HepG2 (cell line): ENCODE results near the gene LBX2. TPM values are rescaled to one million over a fixed set of nuclear protein-coding genes. Genes with fewer than 3 reads are reported as not detected.
A peak's percentile ranks its signal among the peaks of the same experiment; 100 is the strongest.

Experiments used
- ARID5B ChIP-seq: IDR thresholded peaks from 2 replicates; pipeline ENCODE4 v1.4.0; 2020; ENCODE audit warnings: mild to moderate bottlenecking, missing genetic modification reagents
- FOXK2 ChIP-seq: fragments of 450-650 bp; IDR thresholded peaks from 2 replicates; pipeline ENCODE4 v1.6.1; 2016
- GATAD1 ChIP-seq: IDR thresholded peaks from 2 replicates; pipeline ENCODE4 v1.6.1; 2016; ENCODE audit warnings: missing genetic modification reagents, missing compliant biosample characterization
- KLF12 ChIP-seq: sonication (generic); formaldehyde crosslinking; IDR thresholded peaks from 2 replicates; pipeline ENCODE4 v1.4.0; 2020; ENCODE audit warnings: missing genetic modification reagents, borderline replicate concordance
- MXD4 ChIP-seq: IDR thresholded peaks from 2 replicates; pipeline ENCODE4 v1.6.1; 2016; ENCODE audit warnings: mild to moderate bottlenecking, missing biosample characterization, missing genetic modification reagents
- PHF21A ChIP-seq: sonication (generic); formaldehyde crosslinking; IDR thresholded peaks from 2 replicates; pipeline ENCODE4 v1.5.0; 2020; ENCODE audit warnings: mild to moderate bottlenecking, missing genetic modification reagents
- SMAD1 ChIP-seq: sonication (generic); formaldehyde crosslinking; IDR thresholded peaks from 2 replicates; pipeline ENCODE4 v1.4.0; 2020; ENCODE audit warnings: missing genetic modification reagents, low read depth, mild to moderate bottlenecking, borderline replicate concordance
- TARDBP ChIP-seq: sonication (generic); formaldehyde crosslinking; IDR thresholded peaks from 2 replicates; pipeline ENCODE4 v1.8.0; 2022; ENCODE audit warnings: mild to moderate bottlenecking, missing genetic modification reagents
- TFE3 ChIP-seq: IDR thresholded peaks from 2 replicates; pipeline ENCODE4 v1.6.1; 2016
- ZMYM4 ChIP-seq: sonication (generic); formaldehyde crosslinking; IDR thresholded peaks from 2 replicates; pipeline ENCODE4 v1.8.1; 2023; ENCODE audit warnings: mild to moderate bottlenecking, missing genetic modification reagents
- ZNF562 ChIP-seq: sonication (generic); formaldehyde crosslinking; IDR thresholded peaks from 2 replicates; pipeline ENCODE4 v1.8.0; 2022; ENCODE audit warnings: missing genetic modification reagents, borderline replicate concordance
- ZNF577 ChIP-seq: sonication (generic); formaldehyde crosslinking; IDR thresholded peaks from 2 replicates; pipeline ENCODE4 v1.4.0; 2020; ENCODE audit warnings: mild to moderate bottlenecking, low read depth, missing genetic modification reagents, borderline replicate concordance
- ZNF691 ChIP-seq: sonication (generic); formaldehyde crosslinking; IDR thresholded peaks from 2 replicates; pipeline ENCODE4 v1.4.0; 2020; ENCODE audit warnings: missing genetic modification reagents, low read depth, mild to moderate bottlenecking, borderline replicate concordance
- ZSCAN21 ChIP-seq: sonication (generic); formaldehyde crosslinking; IDR thresholded peaks from 2 replicates; pipeline ENCODE4 v1.8.0; 2022; ENCODE audit warnings: mild to moderate bottlenecking, missing genetic modification reagents, moderate library complexity, borderline replicate concordance
- ZSCAN31 ChIP-seq: sonication (generic); formaldehyde crosslinking; IDR thresholded peaks from 2 replicates; pipeline ENCODE4 v1.5.0; 2020; ENCODE audit warnings: low read depth, mild to moderate bottlenecking, missing genetic modification reagents
- ZUFSP ChIP-seq: sonication (generic); formaldehyde crosslinking; IDR thresholded peaks from 2 replicates; pipeline ENCODE4 v1.9.0; 2021; ENCODE audit warnings: missing genetic modification reagents, mild to moderate bottlenecking, borderline replicate concordance
- ZXDC ChIP-seq: sonication (generic); formaldehyde crosslinking; IDR thresholded peaks from 2 replicates; pipeline ENCODE4 v1.5.0; 2020; ENCODE audit warnings: mild to moderate bottlenecking, missing genetic modification reagents
- polyA plus RNA-seq, 8 experiments: library from polyadenylated mRNA; depleted of rRNA in 3 of 8; stranded (reverse) in 7 of 8; unstranded in 1 of 8; fragments of >200 nt; fragmentation: Illumina TruSeq in 4 of 8; extraction: Trizol in 4 of 8; gene quantifications; 2 replicates each; pipeline versions ENCODE4 v1.2.1 to v1.2.3, GENCODE V29; 2011 to 2016; ENCODE audit warnings: low read depth in 4 of 8, missing spikeins in 1 of 8, mixed read lengths in 1 of 8; ENCODE audit not compliant: insufficient read depth in 1 of 8
- total RNA-seq, 5 experiments: library from RNA; depleted of rRNA; stranded (reverse); fragments of >200 nt; fragmentation: Illumina TruSeq; extraction: Trizol; gene quantifications; 2 replicates each; pipeline ENCODE4 v1.2.3, GENCODE V29; 2016; ENCODE audit warnings: low read depth in 1 of 5

The LBX2 gene
- total and polyA plus RNA-seq, 2 of the 13 experiments (the other 11 are each of a cell fraction or from before 2014, with no cell fraction given): 6.4 to 8.1 TPM

- TF ChIP-seq ZXDC (CRISPR knock-in tag) (no peak), ZNF562 (CRISPR knock-in tag) (no peak), SMAD1 (CRISPR knock-in tag) (0 out of 2 replicates have a peak, but pooled peaks have one; percentile 77), ZNF691 (CRISPR knock-in tag) (no peak), ZSCAN21 (CRISPR knock-in tag) (no peak), PHF21A (CRISPR knock-in tag) (no peak), ZMYM4 (CRISPR knock-in tag) (peak; percentile 30; the same call in 1 of the 2 replicates), ARID5B (CRISPR knock-in tag) (peak; percentile 69; the same call in 1 of the 2 replicates), MXD4 (CRISPR knock-in tag) (peak; percentile 68), KLF12 (CRISPR knock-in tag) (peak; percentile 55; the same call in 1 of the 2 replicates), ZSCAN31 (CRISPR knock-in tag) (peak; percentile 88; the same call in 1 of the 2 replicates), TARDBP (CRISPR knock-in tag) (no peak; the same call in 1 of the 2 replicates), ZUFSP (CRISPR knock-in tag) (no peak), ZNF577 (CRISPR knock-in tag) (no peak), TFE3 (CRISPR knock-in tag) (peak; percentile 37; the same call in 1 of the 2 replicates), GATAD1 (peak; percentile 86), FOXK2 (peak; percentile 69; the same call in 1 of the 2 replicates)
These were observed 26.6 kb upstream of the LBX2 start, which contains the start of gene DQX1 (continued) for GRCh38 chr2:74525717-74526648.
